ENCODE data around the gene IL16. TPM values are rescaled to one million over a fixed set of nuclear protein-coding genes. Genes with fewer than 3 reads are reported as not detected.
"Not testable (repeated sequence)": the region's sequence is repeated elsewhere in the genome, so short reads cannot be mapped to it uniquely, and the experiment has no call there.

The IL16 gene
- total RNA-seq, 1 experiment from 2014 or later, result 0.96 TPM

GRCh38 chr15:81311752-81312464 is 115.2 kb downstream of the IL16 start:
- DNase-seq (ENCODE audit: low read depth), result no peak

- DNase-seq (ENCODE audit: low read depth), result peak; percentile 99
These were observed 116.3 kb downstream of the IL16 start for GRCh38 chr15:81312790-81313543.

- no peak for DNase-seq (ENCODE audit: low read depth)
These were observed 117.0 kb downstream of the IL16 start for GRCh38 chr15:81313686-81314085.

GRCh38 chr15:81314378-81314777 is 117.7 kb downstream of the IL16 start:
- DNase-seq (ENCODE audit: low read depth), result no peak

GRCh38 chr15:81315452-81316175 is 118.9 kb downstream of the IL16 start:
- DNase-seq (ENCODE audit: low read depth), result no peak

- no peak for DNase-seq (ENCODE audit: low read depth)
These were observed 119.6 kb downstream of the IL16 start for GRCh38 chr15:81316267-81316666.

GRCh38 chr15:81317642-81318017 is 121.0 kb downstream of the IL16 start:
- no peak for DNase-seq (ENCODE audit: low read depth)

GRCh38 chr15:81321667-81322066 is 125.0 kb downstream of the IL16 start:
- DNase-seq (ENCODE audit: low read depth), result no peak

- DNase-seq (ENCODE audit: low read depth), result no peak
These were observed 126.1 kb downstream of the IL16 start for GRCh38 chr15:81322676-81323253.

GRCh38 chr15:81323559-81323943 is 126.9 kb downstream of the IL16 start:
- no peak for DNase-seq (ENCODE audit: low read depth)

- peak; percentile 98 for DNase-seq (ENCODE audit: low read depth)
These were observed 127.5 kb downstream of the IL16 start, which contains the start of gene STARD5 for GRCh38 chr15:81323944-81324881. STARD5 (minus strand) TSS chr15:81324141; CDS start chr15:81324099, 42 bp downstream.

GRCh38 chr15:81326466-81327212 is 130.0 kb downstream of the IL16 start:
- DNase-seq (ENCODE audit: low read depth), result no peak

GRCh38 chr15:81327516-81327915 is 130.8 kb downstream of the IL16 start:
- peak; percentile 75 for DNase-seq (ENCODE audit: low read depth)

- DNase-seq (ENCODE audit: low read depth), result no peak
These were observed 132.8 kb downstream of the IL16 start for GRCh38 chr15:81329446-81329845.

GRCh38 chr15:81330366-81331090 is 133.8 kb downstream of the IL16 start:
- no peak for DNase-seq (ENCODE audit: low read depth)

- not testable (repeated sequence) for DNase-seq (ENCODE audit: low read depth)
These were observed 134.5 kb downstream of the IL16 start for GRCh38 chr15:81331141-81331540.

GRCh38 chr15:81331600-81331999 is 134.9 kb downstream of the IL16 start:
- DNase-seq (ENCODE audit: low read depth), result no peak

- DNase-seq (ENCODE audit: low read depth), result no peak
These were observed 135.6 kb downstream of the IL16 start for GRCh38 chr15:81332326-81332725.

- DNase-seq (ENCODE audit: low read depth), result no peak
These were observed 136.7 kb downstream of the IL16 start for GRCh38 chr15:81333363-81333762.
